HepG2 (cell line): ENCODE data around the gene EPB41L4A. TPM values are rescaled to one million over a fixed set of nuclear protein-coding genes. Genes with fewer than 3 reads are reported as not detected.

Experiments used
- ATAC-seq: fragments of 200-7000 bp; cut with Tn5 transposase; 3 replicates; pipeline ENCODE4 v1.9.1; 2020; ENCODE audit warnings: mild to moderate bottlenecking, moderate library complexity
- BruUV-seq: library from RNA; stranded (reverse); fragments of 400-500 nt; replicated peaks from 2 replicates; lab custom pipeline; 2021; lab: Mats Ljungman, UMichigan
- CTCF ChIA-PET: fragments of 300-600 bp; formaldehyde crosslinking; extraction: SDS; loops from one replicate; lab custom pipeline; 2021; ENCODE audit warnings: low total read pairs, inconsistent platforms, low intra/inter-chr PET ratio; lab: Yijun Ruan, JAX
- POLR2A ChIA-PET: fragments of 350-600 bp; sonication (Branson Sonifier 250); formaldehyde crosslinking; loops from one replicate; lab custom pipeline; 2020; ENCODE audit warnings: antibody characterized with exemption, inconsistent platforms; lab: Yijun Ruan, JAX
- DNase-seq: peaks from one replicate; pipeline ENCODE4 v3.0.0-alpha.2; 2015; ENCODE audit warnings: low spot score
- FAIRE-seq: peaks from 3 replicates; lab custom pipeline; 2011; peaks lifted over from hg19 to GRCh38; lab: Jason Lieb, UNC
- H2AFZ ChIP-seq: one replicate; pipeline ENCODE4 v1.6.1; 2011; ENCODE audit warnings: low read length, inconsistent platforms
- H3K27ac ChIP-seq: fragments of 300-600 bp; 3 replicates; pipeline ENCODE4 v1.8.0; 2011; ENCODE audit warnings: mixed run types, mild to moderate bottlenecking, mixed read lengths, low read length, inconsistent platforms; ENCODE audit not compliant: insufficient read depth; ENCODE audit errors: extremely low read length
- H3K27me3 ChIP-seq, 2 experiments: fragments of 200-600 bp in 1 of 2; 2 replicates in 1 of 2; 3 replicates in 1 of 2; pipeline versions ENCODE4 v1.6.0 to v1.8.0; 2011; ENCODE audit warnings: low read length in 2 of 2, mild to moderate bottlenecking in 2 of 2, moderate library complexity in 2 of 2, inconsistent platforms in 1 of 2; ENCODE audit not compliant: insufficient read depth in 2 of 2, control insufficient read depth in 1 of 2
- H3K36me3 ChIP-seq, 2 experiments: fragments of 200-600 bp in 1 of 2; replicated peaks in 1 of 2; 2 replicates in 1 of 2; 3 replicates in 1 of 2; pipeline versions ENCODE4 v1.5.1 to v1.8.0; 2011; ENCODE audit warnings: low read length in 2 of 2, inconsistent platforms in 1 of 2; ENCODE audit not compliant: insufficient read depth in 2 of 2, control insufficient read depth in 1 of 2
- H3K4me1 ChIP-seq: 2 replicates; pipeline ENCODE4 v1.5.1; 2012; ENCODE audit warnings: low read length, inconsistent platforms; ENCODE audit not compliant: insufficient read depth
- H3K4me2 ChIP-seq: 2 replicates; pipeline ENCODE4 v1.6.0; 2011; ENCODE audit warnings: low read depth, low read length, inconsistent platforms
- H3K4me3 ChIP-seq, 3 experiments: fragments of 200-600 bp in 1 of 3; sonication (generic), shearing (Covaris generic) in 1 of 3; replicated peaks in 1 of 3; 2 replicates each; pipeline ENCODE4 v1.5.1; 2011 to 2016; ENCODE audit warnings: low read length in 3 of 3, inconsistent platforms in 2 of 3, low read depth in 2 of 3, mild to moderate bottlenecking in 2 of 3, control low read depth in 1 of 3, mixed read lengths in 1 of 3; ENCODE audit not compliant: insufficient read depth in 1 of 3
- H3K79me2 ChIP-seq: one replicate; pipeline ENCODE4 v1.6.1; 2011; ENCODE audit warnings: low read length, inconsistent platforms; ENCODE audit not compliant: insufficient read depth
- H3K9ac ChIP-seq: 2 replicates; pipeline ENCODE4 v1.6.0; 2011; ENCODE audit warnings: mild to moderate bottlenecking, low read depth, low read length, inconsistent platforms; ENCODE audit not compliant: insufficient read depth
- H3K9me3 ChIP-seq: 2 replicates; pipeline ENCODE4 v1.5.1; 2012; ENCODE audit warnings: mild to moderate bottlenecking, low read length
- H4K20me1 ChIP-seq: 2 replicates; pipeline ENCODE4 v1.6.0; 2011; ENCODE audit warnings: inconsistent platforms, mild to moderate bottlenecking, low read length, moderate library complexity; ENCODE audit not compliant: insufficient read depth
- DNMT1 ChIP-seq: sonication (generic); formaldehyde crosslinking; IDR thresholded peaks from 2 replicates; pipeline ENCODE4 v1.5.1; 2020; ENCODE audit warnings: mild to moderate bottlenecking, missing genetic modification reagents
- FOSL2 ChIP-seq: sonication (generic); formaldehyde crosslinking; IDR thresholded peaks from 2 replicates; pipeline ENCODE4 v1.4.0; 2020; ENCODE audit warnings: missing genetic modification reagents
- GTF2F1 ChIP-seq: fragments of 150-350 bp; IDR thresholded peaks from 2 replicates; pipeline ENCODE4 v1.6.1; 2014; ENCODE audit warnings: low read length
- IRX3 ChIP-seq: sonication (generic); formaldehyde crosslinking; IDR thresholded peaks from 2 replicates; pipeline ENCODE4 v1.8.1; 2023; ENCODE audit warnings: mild to moderate bottlenecking, low read depth, missing genetic modification reagents, borderline replicate concordance
- KLF13 ChIP-seq: sonication (generic); formaldehyde crosslinking; IDR thresholded peaks from 2 replicates; pipeline ENCODE4 v1.4.0; 2020; ENCODE audit warnings: mild to moderate bottlenecking, missing genetic modification reagents
- MED13 ChIP-seq: sonication (generic); formaldehyde crosslinking; IDR thresholded peaks from 2 replicates; pipeline ENCODE4 v1.5.0; 2020; ENCODE audit warnings: missing genetic modification reagents
- MTA3 ChIP-seq: sonication (generic); formaldehyde crosslinking; IDR thresholded peaks from 2 replicates; pipeline ENCODE4 v1.4.0; 2020; ENCODE audit warnings: missing genetic modification reagents
- MZF1 ChIP-seq: sonication (generic); formaldehyde crosslinking; IDR thresholded peaks from 2 replicates; pipeline ENCODE4 v1.8.1; 2023; ENCODE audit warnings: mild to moderate bottlenecking, missing genetic modification reagents, borderline replicate concordance
- NFE2L1 ChIP-seq: sonication (generic); formaldehyde crosslinking; IDR thresholded peaks from 2 replicates; pipeline ENCODE4 v1.4.0; 2020; ENCODE audit warnings: missing genetic modification reagents, mild to moderate bottlenecking, borderline replicate concordance
- SMAD9 ChIP-seq: sonication (generic); formaldehyde crosslinking; IDR thresholded peaks from 2 replicates; pipeline ENCODE4 v1.5.1; 2020; ENCODE audit warnings: mild to moderate bottlenecking, missing genetic modification reagents
- THYN1 ChIP-seq: sonication (generic); formaldehyde crosslinking; IDR thresholded peaks from 2 replicates; pipeline ENCODE4 v1.8.1; 2023; ENCODE audit warnings: low read depth, mild to moderate bottlenecking, moderate library complexity, missing genetic modification reagents, borderline replicate concordance
- ZFP36 ChIP-seq: fragments of 150-350 bp; IDR thresholded peaks from 2 replicates; pipeline ENCODE4 v1.6.1; 2018; ENCODE audit warnings: borderline replicate concordance, low read length, low read depth; ENCODE audit not compliant: partially characterized antibody
- ZNF30 ChIP-seq: sonication (generic); formaldehyde crosslinking; IDR thresholded peaks from 2 replicates; pipeline ENCODE4 v1.5.0; 2020; ENCODE audit warnings: mild to moderate bottlenecking, missing genetic modification reagents
- in situ Hi-C: cut with HindIII; loops from 2 replicates; pipeline ENCODE4 v1.10.0; 2017; ENCODE audit warnings: low pct_unique_long_range_greater_than_20kb; ENCODE audit not compliant: extremely low pct_ligation_motif_present
- intact Hi-C: fragments of 100-400 bp; cut with micrococcal nuclease; formaldehyde crosslinking; loops from one replicate; pipeline ENCODE4 v1.10.0; 2022; ENCODE audit not compliant: unreplicated experiment
- polyA plus RNA-seq, 8 experiments: library from polyadenylated mRNA; depleted of rRNA in 3 of 8; stranded (reverse) in 7 of 8; unstranded in 1 of 8; fragments of >200 nt; fragmentation: Illumina TruSeq in 4 of 8; extraction: Trizol in 4 of 8; gene quantifications; 2 replicates each; pipeline versions ENCODE4 v1.2.1 to v1.2.3, GENCODE V29; 2011 to 2016; ENCODE audit warnings: low read depth in 4 of 8, missing spikeins in 1 of 8, mixed read lengths in 1 of 8; ENCODE audit not compliant: insufficient read depth in 1 of 8
- total RNA-seq, 5 experiments: library from RNA; depleted of rRNA; stranded (reverse); fragments of >200 nt; fragmentation: Illumina TruSeq; extraction: Trizol; gene quantifications; 2 replicates each; pipeline ENCODE4 v1.2.3, GENCODE V29; 2016; ENCODE audit warnings: low read depth in 1 of 5
- TF ChIP-seq, protein P1 (sequence below): sonication (generic); formaldehyde crosslinking; IDR thresholded peaks from 2 replicates; pipeline ENCODE4 v1.4.0; 2020; ENCODE audit warnings: missing genetic modification reagents, borderline replicate concordance
- TF ChIP-seq, protein P2 (sequence below): sonication (generic); formaldehyde crosslinking; IDR thresholded peaks from 2 replicates; pipeline ENCODE4 v1.8.0; 2022; ENCODE audit warnings: low read depth, missing genetic modification reagents
- TF ChIP-seq, protein P3 (sequence below): sonication (generic); formaldehyde crosslinking; IDR thresholded peaks from 2 replicates; pipeline ENCODE4 v1.8.0; 2022; ENCODE audit warnings: missing genetic modification reagents, mild to moderate bottlenecking, borderline replicate concordance

EPB41L4A gene
- total and polyA plus RNA-seq, 2 of the 13 experiments (the other 11 are each of a cell fraction or from before 2014, with no cell fraction given), result 0.07 TPM; not detected in 1

DNA sequence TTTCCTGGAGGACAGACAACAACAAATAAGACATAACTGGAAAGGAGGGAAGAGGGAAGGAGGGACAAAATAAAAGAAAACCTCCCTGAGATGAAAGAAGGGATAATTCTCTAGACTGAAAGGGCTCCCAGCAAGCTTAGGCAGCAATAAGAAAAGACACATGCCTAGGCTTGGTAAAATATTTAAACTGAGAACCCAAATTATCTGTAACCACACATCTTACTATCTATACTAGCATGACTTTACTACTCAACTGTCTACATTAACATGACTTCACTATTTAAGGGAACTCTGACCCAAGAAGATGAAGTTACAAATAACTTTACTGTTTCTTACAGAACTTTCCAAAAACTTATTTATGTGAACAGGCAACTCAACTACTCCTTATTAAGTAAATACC is 95.9 kb downstream of the EPB41L4A start:
- no peaks in the 10 kb centered on the region for H3K27me3 ChIP-seq
- intact Hi-C loops, result no loop called here
- FAIRE-seq, result no peak
- H3K36me3 ChIP-seq, result no peaks in the 10 kb centered on the region
- in situ Hi-C loops, result no loop called here
- TF ChIP-seq MED13 (no peak), DNMT1 (CRISPR knock-in tag) (no peak), MTA3 (CRISPR knock-in tag) (no peak), NFE2L1 (CRISPR knock-in tag) (no peak), THYN1 (no peak), IRX3 (CRISPR knock-in tag) (no peak), FOSL2 (CRISPR knock-in tag) (no peak), KLF13 (CRISPR knock-in tag) (no peak), SMAD9 (CRISPR knock-in tag) (no peak), ZNF30 (CRISPR knock-in tag) (no peak), MZF1 (CRISPR knock-in tag) (no peak), GTF2F1 (no peak), ZFP36 (no peak)
- TF ChIP-seq, protein P1, sequence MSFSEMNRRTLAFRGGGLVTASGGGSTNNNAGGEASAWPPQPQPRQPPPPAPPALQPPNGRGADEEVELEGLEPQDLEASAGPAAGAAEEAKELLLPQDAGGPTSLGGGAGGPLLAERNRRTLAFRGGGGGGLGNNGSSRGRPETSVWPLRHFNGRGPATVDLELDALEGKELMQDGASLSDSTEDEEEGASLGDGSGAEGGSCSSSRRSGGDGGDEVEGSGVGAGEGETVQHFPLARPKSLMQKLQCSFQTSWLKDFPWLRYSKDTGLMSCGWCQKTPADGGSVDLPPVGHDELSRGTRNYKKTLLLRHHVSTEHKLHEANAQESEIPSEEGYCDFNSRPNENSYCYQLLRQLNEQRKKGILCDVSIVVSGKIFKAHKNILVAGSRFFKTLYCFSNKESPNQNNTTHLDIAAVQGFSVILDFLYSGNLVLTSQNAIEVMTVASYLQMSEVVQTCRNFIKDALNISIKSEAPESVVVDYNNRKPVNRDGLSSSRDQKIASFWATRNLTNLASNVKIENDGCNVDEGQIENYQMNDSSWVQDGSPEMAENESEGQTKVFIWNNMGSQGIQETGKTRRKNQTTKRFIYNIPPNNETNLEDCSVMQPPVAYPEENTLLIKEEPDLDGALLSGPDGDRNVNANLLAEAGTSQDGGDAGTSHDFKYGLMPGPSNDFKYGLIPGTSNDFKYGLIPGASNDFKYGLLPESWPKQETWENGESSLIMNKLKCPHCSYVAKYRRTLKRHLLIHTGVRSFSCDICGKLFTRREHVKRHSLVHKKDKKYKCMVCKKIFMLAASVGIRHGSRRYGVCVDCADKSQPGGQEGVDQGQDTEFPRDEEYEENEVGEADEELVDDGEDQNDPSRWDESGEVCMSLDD (CRISPR knock-in tag), result no peak
- TF ChIP-seq, protein P2, sequence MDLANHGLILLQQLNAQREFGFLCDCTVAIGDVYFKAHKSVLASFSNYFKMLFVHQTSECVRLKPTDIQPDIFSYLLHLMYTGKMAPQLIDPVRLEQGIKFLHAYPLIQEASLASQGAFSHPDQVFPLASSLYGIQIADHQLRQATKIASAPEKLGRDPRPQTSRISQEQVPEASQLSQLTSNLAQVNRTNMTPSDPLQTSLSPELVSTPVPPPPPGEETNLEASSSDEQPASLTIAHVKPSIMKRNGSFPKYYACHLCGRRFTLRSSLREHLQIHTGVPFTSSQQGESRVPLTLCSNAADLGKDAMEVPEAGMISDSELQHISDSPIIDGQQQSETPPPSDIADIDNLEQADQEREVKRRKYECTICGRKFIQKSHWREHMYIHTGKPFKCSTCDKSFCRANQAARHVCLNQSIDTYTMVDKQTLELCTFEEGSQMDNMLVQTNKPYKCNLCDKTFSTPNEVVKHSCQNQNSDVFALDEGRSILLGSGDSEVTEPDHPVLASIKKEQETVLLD (CRISPR knock-in tag), result no peak
- TF ChIP-seq, protein P3, sequence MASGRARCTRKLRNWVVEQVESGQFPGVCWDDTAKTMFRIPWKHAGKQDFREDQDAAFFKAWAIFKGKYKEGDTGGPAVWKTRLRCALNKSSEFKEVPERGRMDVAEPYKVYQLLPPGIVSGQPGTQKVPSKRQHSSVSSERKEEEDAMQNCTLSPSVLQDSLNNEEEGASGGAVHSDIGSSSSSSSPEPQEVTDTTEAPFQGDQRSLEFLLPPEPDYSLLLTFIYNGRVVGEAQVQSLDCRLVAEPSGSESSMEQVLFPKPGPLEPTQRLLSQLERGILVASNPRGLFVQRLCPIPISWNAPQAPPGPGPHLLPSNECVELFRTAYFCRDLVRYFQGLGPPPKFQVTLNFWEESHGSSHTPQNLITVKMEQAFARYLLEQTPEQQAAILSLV (CRISPR knock-in tag), result no peak
- ChIA-PET CTCF (no interaction called here), POLR2A (no interaction called here)
- no peak overlapping the region for H3K4me3 ChIP-seq
- no peaks in the 10 kb centered on the region for H4K20me1 ChIP-seq
- BruUV-seq, result no TSS peak
- ATAC-seq, result no peak
- DNase-seq, result no peak
- no peaks in the 10 kb centered on the region for H3K79me2 ChIP-seq
- no peak overlapping the region for H3K27ac ChIP-seq
- no peaks in the 10 kb centered on the region for H3K9me3 ChIP-seq
- H2AFZ ChIP-seq, result no peak overlapping the region
- no peak overlapping the region for H3K9ac ChIP-seq
- H3K4me1 ChIP-seq, result no peaks in the 10 kb centered on the region
- H3K4me2 ChIP-seq, result no peak overlapping the region
